HG03108 (cell line): ENCODE measurements around the gene WNT4.

Experiments used
- ATAC-seq: cut with Tn5 transposase; IDR thresholded peaks from one replicate; pipeline ENCODE4 v1.9.1; 2021; ENCODE audit warnings: moderate library complexity; ENCODE audit not compliant: unreplicated experiment

Gene WNT4

DNA sequence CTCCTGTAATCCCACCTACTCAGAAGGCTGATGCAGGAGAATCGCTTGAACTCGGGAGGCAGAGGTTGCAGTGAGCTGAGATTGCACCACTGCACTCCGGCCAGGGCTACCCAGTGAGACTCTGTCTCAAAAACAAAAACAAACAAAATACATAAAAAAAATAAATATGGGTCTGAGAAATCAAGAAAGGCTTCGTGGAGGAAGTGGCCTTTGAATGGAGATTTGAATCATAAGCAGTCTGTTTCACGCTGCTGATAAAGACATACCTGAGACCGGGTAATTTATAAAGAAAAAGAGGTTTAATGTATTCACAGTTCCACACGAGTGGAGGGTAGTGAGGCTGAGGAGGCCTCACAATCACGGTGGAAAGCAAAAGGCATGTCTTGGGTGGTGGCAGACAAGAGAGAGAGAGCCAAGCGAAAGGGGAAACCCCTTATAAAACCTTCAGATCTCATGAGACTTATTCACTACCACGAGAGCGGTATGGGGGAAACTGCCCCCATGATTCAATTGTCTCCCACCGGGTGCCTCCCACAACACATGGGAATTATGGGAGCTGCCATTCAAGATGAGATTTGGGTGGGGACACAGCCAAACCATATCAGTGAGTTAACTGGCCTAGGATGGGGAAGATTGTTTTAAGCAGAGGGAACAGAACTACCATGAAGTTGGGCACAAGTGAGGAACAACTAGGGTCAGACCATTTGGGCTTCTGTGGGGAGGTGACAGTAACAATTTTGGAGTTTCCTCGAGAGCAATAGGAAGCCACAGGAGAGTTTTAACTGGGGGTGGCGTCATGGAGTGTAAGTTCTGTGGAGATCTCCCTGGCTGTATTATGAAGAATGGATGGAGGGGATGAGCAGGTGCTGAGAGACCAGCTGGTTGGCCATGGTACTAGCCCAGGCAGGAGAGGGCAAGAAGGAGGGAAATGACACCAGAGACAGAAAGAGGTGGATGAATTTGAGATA is 22.2 kb upstream of the WNT4 start:
- no peak for ATAC-seq

- ATAC-seq: peak; percentile 14
Observed at GRCh38 chr1:22163564-22163963, 20.7 kb upstream of the WNT4 start.

DNA sequence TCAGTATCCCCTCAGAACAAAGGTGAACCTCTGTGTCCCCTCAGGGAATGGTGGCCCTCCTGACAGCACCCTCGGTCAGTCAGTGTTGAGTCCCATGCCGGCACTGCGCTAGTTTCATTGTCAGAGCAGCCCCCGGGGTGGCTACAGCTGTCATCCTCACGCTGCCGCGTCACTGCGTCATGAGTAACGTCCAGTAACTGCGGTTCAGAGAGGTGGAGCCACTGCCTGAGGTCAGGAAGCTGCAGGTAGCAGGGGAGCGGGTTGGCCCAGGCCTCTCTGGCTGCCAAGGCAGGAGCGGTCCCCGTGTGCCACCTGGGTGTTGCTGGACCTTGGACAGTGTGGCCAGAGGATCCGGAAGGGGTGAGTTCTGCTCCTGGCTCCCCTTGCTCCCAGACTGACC is 20.2 kb upstream of the WNT4 start:
- ATAC-seq: peak; percentile 70

GRCh38 chr1:22159891-22160290 is 17.0 kb upstream of the WNT4 start:
- no peak for ATAC-seq

DNA sequence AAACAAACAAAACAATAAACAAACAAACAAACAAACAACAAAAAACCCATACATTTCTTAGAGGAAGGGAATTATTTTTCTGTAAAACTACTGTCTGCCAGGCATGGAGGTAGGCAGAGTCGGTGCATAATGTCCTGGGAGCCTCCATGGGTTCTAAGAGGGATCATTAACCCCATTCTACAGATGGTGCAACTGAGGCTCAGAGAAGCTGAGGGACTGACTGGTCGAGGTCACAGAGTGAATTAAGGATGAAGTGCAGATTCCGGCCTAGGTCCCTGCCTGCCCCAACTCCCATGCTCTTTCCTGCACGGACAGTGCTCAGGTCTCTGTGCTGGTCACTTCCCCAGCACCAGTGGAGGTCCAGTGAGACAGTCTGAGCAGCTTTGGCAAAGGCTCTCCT is 15.8 kb upstream of the WNT4 start:
- no peak for ATAC-seq

DNA sequence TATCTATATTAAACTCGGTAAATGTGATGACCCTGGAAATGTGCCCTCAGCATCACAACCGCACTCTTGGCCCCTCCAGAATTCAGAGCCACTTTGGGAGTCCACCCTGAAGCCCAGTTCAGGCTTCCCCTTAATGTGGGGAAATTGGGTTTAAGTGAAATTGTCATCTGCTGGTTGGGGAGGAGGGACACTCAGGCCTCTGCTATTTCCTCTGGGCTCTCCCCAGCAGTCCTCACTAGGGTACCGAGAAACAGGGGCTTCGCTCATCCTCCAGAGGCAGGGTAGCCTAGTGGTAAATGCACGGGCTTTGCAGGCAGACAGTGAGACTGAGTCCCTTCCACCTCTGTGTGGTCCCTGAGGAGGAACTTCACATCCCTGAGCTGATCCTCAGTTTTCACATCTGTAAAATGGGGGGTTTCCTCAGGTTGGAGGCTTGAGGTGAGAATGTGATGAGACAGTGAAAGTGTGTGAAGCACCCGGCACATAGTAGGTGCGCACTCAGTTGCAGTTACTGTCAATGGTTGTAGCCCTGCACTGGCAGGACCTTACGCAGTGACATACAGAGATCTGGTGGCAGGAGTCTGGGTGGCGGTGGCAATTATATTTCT is 14.6 kb upstream of the WNT4 start:
- no peak for ATAC-seq

DNA sequence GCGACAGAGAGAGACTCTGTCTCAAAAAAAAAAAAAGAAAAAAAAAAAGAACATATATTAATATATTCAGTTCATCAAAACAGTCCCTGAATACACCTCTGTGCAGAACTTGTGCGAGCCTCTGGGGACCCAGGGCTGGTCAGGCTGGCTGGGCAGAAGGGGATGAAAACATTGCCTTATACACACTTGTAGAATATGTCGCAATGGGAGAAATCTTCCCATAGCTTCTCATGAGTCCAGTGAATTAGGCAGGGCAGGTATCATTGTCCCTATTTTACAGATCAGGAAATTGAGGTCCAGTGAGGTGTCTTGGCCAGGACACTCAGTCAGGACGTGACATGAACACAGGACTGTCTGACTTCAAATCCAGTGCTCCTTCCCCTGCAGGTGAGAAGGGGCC is 12.6 kb upstream of the WNT4 start:
- no peak for ATAC-seq

- no peak for ATAC-seq
Observed at GRCh38 chr1:22154626-22155025, 11.7 kb upstream of the WNT4 start.

DNA sequence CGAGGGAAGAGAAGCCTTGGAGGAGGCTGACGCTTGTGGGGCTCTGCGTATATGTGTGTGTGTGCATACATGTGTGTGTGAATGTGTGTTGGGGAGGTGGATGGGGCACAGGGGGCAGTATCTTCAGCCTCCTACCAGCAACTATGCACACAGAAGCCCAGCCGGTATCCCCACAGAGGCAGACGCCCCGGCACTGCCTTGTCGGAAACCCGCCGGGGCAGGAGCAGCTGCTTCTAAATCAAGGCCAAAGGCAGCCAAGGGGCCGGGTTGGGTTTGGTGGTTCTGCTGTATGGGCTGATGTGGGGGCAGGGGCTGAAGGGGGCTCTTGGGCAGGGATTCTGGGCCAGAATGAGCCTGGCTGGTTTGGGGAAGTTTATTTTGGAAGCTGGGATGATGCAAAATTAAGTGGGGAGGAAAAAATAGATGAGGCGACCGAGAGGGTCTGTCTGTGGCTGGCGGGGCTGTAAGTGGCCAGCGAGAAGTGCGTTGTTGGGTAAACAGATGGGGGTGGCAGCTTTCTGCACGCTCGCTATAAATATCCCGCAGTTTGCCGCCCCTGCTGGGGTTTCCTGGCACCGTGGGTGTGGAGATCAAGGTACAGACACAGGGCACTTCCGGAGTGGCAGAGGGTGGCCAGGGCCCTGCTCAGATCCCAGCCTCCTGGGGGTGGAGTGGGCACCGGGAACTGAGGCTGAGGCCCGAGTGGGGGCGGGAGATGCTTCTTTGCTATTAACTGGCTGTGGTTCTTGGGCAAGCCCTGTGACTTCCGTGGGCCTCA is 11.0 kb upstream of the WNT4 start:
- no peak for ATAC-seq

- ATAC-seq: no peak
Observed at GRCh38 chr1:22150923-22151322, 8.0 kb upstream of the WNT4 start.

DNA sequence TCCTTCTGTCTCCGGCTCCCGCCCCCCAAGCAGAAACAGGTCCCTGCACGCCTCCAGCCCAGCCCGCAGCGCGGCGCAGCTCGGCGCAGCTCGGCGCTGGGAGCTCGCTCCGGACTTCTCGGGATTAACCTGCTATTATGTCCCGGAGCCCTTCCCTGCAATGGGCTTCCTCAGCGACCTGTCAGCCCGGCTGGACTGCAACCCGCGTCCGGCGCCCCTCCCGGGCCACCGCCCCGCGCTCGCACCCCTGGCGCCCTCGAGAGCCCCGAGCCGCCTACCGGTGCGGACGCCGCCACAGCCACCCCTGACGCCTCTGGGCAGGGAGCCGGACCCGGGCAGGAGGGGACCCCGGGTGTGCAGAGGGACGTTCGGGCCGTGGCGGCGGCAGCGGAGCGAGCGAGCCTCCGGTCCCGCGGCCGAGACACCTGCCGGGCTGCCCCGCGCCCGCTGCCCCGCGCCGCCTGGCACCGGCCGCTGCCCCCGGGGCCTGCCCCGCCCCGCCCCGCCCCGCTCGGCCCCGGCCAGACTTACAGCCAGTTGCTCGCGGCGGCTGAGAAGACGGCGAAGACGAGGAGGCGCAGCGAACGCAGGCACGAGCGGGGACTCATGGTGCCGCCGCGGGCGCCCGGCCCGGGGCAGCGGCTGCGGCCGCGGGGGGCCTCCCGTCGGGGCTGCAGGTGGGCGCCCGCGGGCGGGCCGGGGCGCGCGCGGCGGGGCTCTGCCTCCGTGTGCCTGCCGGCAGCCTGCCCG is 407 bp downstream of the WNT4 start:
- ATAC-seq: no peak

DNA sequence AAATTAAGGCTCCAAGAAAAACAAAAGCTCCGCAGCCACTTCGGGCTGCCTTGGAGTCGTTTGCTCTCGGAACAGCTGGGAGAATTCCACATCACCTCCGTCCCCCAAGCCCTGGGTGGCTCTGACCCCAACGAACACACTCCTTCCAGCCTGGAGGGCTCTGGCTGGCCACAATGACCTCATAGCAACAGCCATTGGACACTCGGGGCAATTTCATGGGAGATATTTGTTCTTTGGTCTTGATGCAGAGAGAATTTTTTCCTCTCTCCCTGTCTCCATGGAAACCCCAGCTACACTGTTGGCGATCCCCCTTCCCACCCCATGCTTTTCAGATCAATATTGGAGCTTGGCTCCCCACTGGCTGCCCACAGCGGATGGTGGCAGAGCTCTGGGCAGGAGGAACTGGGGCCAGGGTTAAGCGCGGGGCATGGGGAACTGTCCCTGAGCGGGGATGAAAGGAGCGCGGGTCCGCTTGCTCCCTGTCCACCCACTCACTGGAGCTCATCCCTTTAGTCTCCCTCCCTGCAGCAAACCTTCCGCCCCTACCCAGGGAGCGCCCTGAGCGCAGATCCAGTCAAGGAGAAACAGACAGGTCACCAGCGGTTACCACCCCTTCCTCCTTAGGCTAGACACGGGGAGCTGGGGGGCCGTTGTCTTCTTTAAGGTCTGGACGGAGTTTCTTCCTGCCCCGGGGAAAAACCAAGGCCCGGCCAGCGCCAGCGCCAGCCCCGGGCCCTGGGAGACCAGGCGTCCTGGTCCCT is 1.2 kb downstream of the WNT4 start:
- no peak for ATAC-seq

GRCh38 chr1:22140694-22141093 is 2.2 kb downstream of the WNT4 start:
- ATAC-seq: no peak

- ATAC-seq: no peak
Observed at GRCh38 chr1:22139817-22140216, 3.1 kb downstream of the WNT4 start.

- ATAC-seq: no peak
Observed at GRCh38 chr1:22139066-22139594, 3.8 kb downstream of the WNT4 start.

GRCh38 chr1:22137004-22137720 is 5.7 kb downstream of the WNT4 start:
- ATAC-seq: no peak

- ATAC-seq: no peak
Observed at GRCh38 chr1:22133931-22134324, 9.0 kb downstream of the WNT4 start.

- no peak for ATAC-seq
Observed at GRCh38 chr1:22133247-22133930, 9.5 kb downstream of the WNT4 start.
